ENCODE measurements around the gene TNP1.

GRCh38 chr2:216859944-216860343 is at the start of gene TNP1:
- TF ChIP-seq YY1 (IDR thresholded peaks at IDR 0.05; ENCODE audit: low read depth) = no peak
- no peak for TF ChIP-seq CTCF (IDR thresholded peaks at IDR 0.05)
- TF ChIP-seq POLR2AphosphoS5 (IDR thresholded peaks at IDR 0.05; ENCODE audit: low read depth, low read length) = no peak
- no peak for TF ChIP-seq PBX3 (IDR thresholded peaks at IDR 0.05)
- no peak for TF ChIP-seq USF2 (IDR thresholded peaks at IDR 0.05; ENCODE audit: borderline replicate concordance, low read depth, low read length)

All from SK-N-SH (cell line).